GM12801 (cell line): Measurements from ENCODE around the gene BCR.

Experiments
- CTCF ChIP-seq: IDR thresholded peaks from one replicate; pipeline ENCODE4 v1.5.1; 2011; ENCODE audit warnings: control low read depth; ENCODE audit not compliant: insufficient read length; ENCODE audit errors: extremely low read depth

The BCR gene

DNA sequence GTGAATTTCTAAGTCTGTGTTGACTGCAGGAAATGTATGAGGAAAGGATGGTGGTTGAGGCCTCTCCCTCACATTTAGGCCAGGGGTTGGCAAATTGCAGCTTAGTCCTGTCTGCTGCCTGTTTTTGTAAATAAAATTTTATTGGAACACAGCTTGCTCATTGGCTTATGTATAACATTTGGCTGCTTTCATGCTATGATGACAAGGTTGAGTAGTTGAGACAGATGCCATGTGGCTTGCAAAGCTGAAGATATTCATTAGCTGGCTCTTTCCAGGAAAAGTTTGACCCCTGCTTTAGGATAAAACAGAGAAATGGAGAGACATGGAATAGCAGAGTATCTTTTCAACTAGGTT is 46.2 kb downstream of the BCR start:
- TF ChIP-seq CTCF = no peak

- TF ChIP-seq CTCF = no peak
Measured at GRCh38 chr22:23227380-23227779, 47.1 kb downstream of the BCR start.

- TF ChIP-seq CTCF = no peak
Measured at GRCh38 chr22:23228503-23228902, 48.2 kb downstream of the BCR start.

DNA sequence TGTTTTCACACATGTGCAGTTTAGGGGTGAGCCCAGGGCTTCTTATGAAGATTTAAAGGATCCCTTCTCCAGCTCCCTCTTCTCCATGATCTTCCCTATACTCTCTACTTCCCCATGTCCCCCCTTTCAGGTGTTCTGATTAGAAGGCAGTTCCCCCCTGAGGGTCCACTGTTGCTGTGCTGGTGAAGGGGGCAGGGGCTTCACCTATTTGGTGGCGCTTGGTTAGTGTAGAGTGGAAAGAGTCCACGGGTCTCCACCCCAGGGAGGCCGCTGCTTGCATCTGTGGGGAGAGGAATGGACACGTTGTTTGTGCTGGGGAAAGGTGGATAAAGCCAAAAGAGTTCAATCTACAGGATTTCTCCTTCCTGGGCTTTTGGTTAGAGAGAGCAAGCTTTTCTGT is 49.3 kb downstream of the BCR start:
- TF ChIP-seq CTCF = no peak

- TF ChIP-seq CTCF = no peak
Measured at GRCh38 chr22:23230348-23231068, 50.2 kb downstream of the BCR start.

DNA sequence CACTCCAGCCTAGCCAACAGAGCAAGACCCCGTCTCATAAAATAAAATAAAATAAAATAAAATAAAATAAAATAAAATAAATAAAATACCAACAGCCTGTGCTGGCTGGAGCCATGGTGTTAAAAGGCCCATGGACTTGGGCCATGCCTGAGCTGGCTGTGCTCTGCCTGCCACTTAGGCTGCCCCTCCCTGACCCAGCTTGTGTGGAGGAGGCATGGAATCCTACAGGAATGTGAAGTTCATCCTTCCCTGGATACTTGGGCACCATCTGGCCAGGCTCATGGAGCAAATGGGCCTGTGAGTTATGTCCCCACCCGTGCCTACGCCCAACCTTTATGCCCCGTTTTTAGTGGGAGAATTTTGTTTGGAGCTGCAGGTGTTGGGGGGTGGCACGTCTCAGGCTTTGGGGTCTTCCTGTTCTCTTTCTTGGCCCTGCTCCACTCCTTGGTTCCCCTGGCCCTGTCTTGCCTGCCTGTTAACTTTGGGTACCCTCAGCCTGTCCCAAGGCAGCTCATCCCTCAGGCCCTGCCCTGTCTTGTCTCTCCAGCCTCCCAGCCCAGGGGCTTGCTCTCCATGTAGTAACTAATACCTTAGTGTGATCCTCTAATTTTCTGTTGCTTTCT is 51.3 kb downstream of the BCR start:
- no peak for TF ChIP-seq CTCF

DNA sequence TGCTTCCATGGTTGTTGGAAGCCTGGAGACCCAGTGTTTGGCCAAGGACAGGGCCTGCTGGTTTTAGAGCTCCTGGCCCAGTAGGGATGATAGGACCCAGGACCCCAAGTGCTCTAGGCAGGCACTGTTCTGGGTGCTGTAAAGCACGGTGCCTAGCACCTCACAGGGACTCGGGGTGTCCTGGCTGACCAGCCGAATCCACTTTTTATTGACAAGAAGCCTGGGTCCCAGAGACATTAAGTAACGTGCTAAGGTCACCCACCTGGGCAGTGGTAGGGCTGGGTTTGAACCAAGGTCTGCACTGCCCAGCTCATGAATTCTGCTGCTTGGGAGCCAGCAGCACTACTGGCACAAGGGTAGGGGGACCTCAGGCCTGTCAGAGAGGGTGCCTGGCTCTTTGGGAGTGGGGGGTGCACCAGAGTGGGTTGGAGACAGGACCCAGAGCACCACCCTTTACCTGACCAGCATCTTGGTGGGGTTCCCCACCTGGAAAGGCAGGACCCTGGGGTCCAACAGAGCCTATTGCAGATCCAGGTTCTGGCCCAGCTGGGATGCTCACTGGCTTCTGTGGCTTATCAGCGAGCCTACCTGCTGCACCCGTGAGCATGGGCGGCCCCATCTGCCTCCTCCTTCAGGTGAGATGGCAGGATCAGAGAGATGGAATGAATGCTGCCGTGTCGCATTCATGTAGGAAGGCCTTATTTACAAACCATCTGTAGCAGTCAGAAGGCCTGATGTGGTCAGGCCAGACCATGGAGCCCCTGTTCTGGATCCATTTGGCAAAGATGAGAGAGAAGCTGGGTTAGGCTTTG is 52.0 kb downstream of the BCR start:
- no peak for TF ChIP-seq CTCF
